Caco-2 (cell line): ENCODE measurements around the gene ZNF555. TPM values are rescaled to one million over a fixed set of nuclear protein-coding genes. Genes with fewer than 3 reads are reported as not detected.

Experiments used
- BruUV-seq: library from RNA; stranded (reverse); fragments of 400-500 nt; replicated peaks from 2 replicates; lab custom pipeline; 2021; lab: Mats Ljungman, UMichigan
- CTCF ChIA-PET: fragments of 300-600 bp; sonication (Branson Sonifier 250); formaldehyde crosslinking; loops from one replicate; lab custom pipeline; 2022; ENCODE audit warnings: antibody characterized with exemption; lab: Charles Lee
- POLR2A ChIA-PET: fragments of 300-600 bp; sonication (Branson Sonifier 250); formaldehyde crosslinking; loops from one replicate; lab custom pipeline; 2022; ENCODE audit warnings: antibody characterized with exemption; lab: Charles Lee
- DNase-seq, 2 experiments: peaks; one replicate each; pipeline versions ENCODE4 v3.0.0 to v3.0.0-alpha.2; 2020 to 2022
- H3K27me3 ChIP-seq: replicated peaks from 2 replicates; pipeline ENCODE4 v1.6.0; 2011; ENCODE audit warnings: low read length; ENCODE audit not compliant: control insufficient read depth, insufficient read depth
- H3K36me3 ChIP-seq: 2 replicates; pipeline ENCODE4 v1.5.1; 2011; ENCODE audit warnings: low read length; ENCODE audit not compliant: control insufficient read depth, insufficient read depth
- H3K4me1 ChIP-seq: fragments of 250-450 bp; sonication (Bioruptor Pico); 2 replicates; pipeline ENCODE4 v1.5.1; 2020; ENCODE audit warnings: mild to moderate bottlenecking
- H3K4me3 ChIP-seq: 2 replicates; pipeline ENCODE4 v1.5.1; 2011; ENCODE audit warnings: low read depth, mild to moderate bottlenecking, control low read depth, low read length
- H3K9me3 ChIP-seq: fragments of 250-450 bp; sonication (Bioruptor Pico); 2 replicates; pipeline ENCODE4 v1.5.1; 2020; ENCODE audit warnings: mild to moderate bottlenecking, moderate library complexity
- H3K27ac Mint-ChIP-seq: one replicate; pipeline ENCODE4 v1.8.0; 2022; ENCODE audit warnings: mixed read lengths; ENCODE audit not compliant: unreplicated experiment
- H3K27me3 Mint-ChIP-seq: one replicate; pipeline ENCODE4 v1.8.0; 2022; ENCODE audit warnings: mixed read lengths; ENCODE audit not compliant: insufficient read depth, unreplicated experiment
- H3K36me3 Mint-ChIP-seq: one replicate; pipeline ENCODE4 v1.8.0; 2022; ENCODE audit warnings: mild to moderate bottlenecking, mixed read lengths; ENCODE audit not compliant: insufficient read depth, unreplicated experiment
- H3K4me1 Mint-ChIP-seq: one replicate; pipeline ENCODE4 v1.8.0; 2022; ENCODE audit warnings: low read depth, mixed read lengths; ENCODE audit not compliant: unreplicated experiment
- H3K4me3 Mint-ChIP-seq: one replicate; pipeline ENCODE4 v1.8.0; 2022; ENCODE audit warnings: mild to moderate bottlenecking, moderate library complexity, mixed read lengths; ENCODE audit not compliant: unreplicated experiment
- H3K9me3 Mint-ChIP-seq: one replicate; pipeline ENCODE4 v1.8.0; 2022; ENCODE audit warnings: mixed read lengths; ENCODE audit not compliant: unreplicated experiment
- intact Hi-C: fragments of 100-400 bp; cut with micrococcal nuclease; formaldehyde crosslinking; loops from one replicate; pipeline ENCODE4 v1.10.0; 2022; ENCODE audit not compliant: unreplicated experiment
- total RNA-seq: library from RNA; stranded (reverse); gene quantifications from 2 replicates; pipeline ENCODE4 v1.2.3, GENCODE V29; 2022
- TF ChIP-seq, protein P1 (sequence below), 2 experiments: fragments of 200-600 bp in 1 of 2; IDR thresholded peaks; 1 replicate in 1 of 2; 2 replicates in 1 of 2; pipeline versions ENCODE4 v1.5.1 to v1.8.0; 2011 to 2022; ENCODE audit warnings: antibody characterized with exemption in 1 of 2, control low read depth in 1 of 2, inconsistent platforms in 1 of 2, low read depth in 1 of 2, low read length in 1 of 2, mild to moderate bottlenecking in 1 of 2, moderate library complexity in 1 of 2; ENCODE audit not compliant: insufficient read depth in 1 of 2, severe bottlenecking in 1 of 2, unreplicated experiment in 1 of 2

The ZNF555 gene
- total RNA-seq, 1 experiment from 2014 or later = 4.7 TPM

DNA sequence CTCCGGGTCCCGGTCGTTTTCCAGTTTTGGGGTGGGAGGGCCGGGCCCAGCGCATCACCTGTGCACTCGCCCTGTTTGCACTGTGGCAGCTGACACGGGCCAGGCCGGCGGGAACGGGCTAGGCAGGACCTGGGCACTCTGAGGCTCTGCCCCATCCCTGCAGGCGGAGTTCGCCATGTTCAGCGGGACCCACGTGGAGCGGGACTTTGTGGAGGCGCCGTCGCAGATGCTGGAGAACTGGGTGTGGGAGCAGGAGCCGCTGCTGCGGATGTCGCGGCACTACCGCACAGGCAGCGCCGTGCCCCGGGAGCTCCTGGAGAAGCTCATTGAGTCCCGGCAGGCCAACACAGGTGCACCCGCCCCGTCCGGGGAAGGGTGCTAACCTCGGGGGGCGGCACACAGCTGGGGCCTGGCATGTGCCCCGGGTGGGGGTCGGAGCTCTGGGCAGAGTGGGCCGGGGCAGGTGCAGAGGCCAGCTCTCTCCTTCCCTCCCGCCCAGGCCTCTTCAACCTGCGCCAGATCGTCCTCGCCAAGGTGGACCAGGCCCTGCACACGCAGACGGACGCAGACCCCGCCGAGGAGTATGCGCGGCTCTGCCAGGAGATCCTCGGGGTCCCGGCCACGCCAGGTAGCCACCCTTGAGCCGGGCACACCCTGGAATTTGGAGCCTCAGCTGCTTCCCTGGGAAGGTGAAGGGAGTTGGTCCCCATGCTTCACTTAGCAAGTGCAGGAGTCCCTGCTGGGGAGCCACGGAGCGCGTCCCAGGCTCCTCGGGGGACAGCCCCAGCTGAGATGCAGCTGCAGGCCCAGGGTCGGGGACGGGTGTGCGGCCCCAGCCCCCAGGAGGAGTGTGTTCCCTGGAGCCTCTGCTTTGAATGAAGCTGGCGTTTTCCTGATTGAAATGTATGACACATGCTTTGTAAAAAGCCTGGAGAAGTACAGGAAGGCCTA lies 30.9 kb upstream of the ZNF555 start:
- no peak overlapping the region for H3K4me3 Mint-ChIP-seq
- intact Hi-C loops = no loop called here
- H3K36me3 ChIP-seq = 0 out of 2 replicates have a peak, but pooled peaks cover 1% of the 10 kb centered on the region
- no peak for DNase-seq
- H3K9me3 Mint-ChIP-seq = no peaks in the 10 kb centered on the region
- H3K4me1 ChIP-seq = peaks cover 28% of the 10 kb centered on the region
- TF ChIP-seq, protein P1, sequence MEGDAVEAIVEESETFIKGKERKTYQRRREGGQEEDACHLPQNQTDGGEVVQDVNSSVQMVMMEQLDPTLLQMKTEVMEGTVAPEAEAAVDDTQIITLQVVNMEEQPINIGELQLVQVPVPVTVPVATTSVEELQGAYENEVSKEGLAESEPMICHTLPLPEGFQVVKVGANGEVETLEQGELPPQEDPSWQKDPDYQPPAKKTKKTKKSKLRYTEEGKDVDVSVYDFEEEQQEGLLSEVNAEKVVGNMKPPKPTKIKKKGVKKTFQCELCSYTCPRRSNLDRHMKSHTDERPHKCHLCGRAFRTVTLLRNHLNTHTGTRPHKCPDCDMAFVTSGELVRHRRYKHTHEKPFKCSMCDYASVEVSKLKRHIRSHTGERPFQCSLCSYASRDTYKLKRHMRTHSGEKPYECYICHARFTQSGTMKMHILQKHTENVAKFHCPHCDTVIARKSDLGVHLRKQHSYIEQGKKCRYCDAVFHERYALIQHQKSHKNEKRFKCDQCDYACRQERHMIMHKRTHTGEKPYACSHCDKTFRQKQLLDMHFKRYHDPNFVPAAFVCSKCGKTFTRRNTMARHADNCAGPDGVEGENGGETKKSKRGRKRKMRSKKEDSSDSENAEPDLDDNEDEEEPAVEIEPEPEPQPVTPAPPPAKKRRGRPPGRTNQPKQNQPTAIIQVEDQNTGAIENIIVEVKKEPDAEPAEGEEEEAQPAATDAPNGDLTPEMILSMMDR (IDR thresholded peaks at IDR 0.05; ENCODE audit: insufficient read depth in 1 of 2, low read depth in 1 of 2, low read length in 1 of 2, severe bottlenecking in 1 of 2, unreplicated experiment in 1 of 2) = no peak
- POLR2A ChIA-PET = interaction anchor here (0.6 kb wide), 1 partner anchor 1177 kb away, joined by 13 read pairs; no protein-coding TSS in a partner anchor
- H3K27me3 ChIP-seq = no peaks in the 10 kb centered on the region
- CTCF ChIA-PET = interaction anchor here (1.0 kb wide), 1 partner anchor 25 kb away, joined by 3 read pairs; the partner anchor contains the start of gene THOP1
- BruUV-seq = no TSS peak
- no peaks in the 10 kb centered on the region for H3K27me3 Mint-ChIP-seq
- H3K9me3 ChIP-seq = no peaks in the 10 kb centered on the region
- no peaks in the 10 kb centered on the region for H3K4me1 Mint-ChIP-seq
- no peak overlapping the region for H3K4me3 ChIP-seq
- H3K27ac Mint-ChIP-seq = no peak overlapping the region
- peaks cover 41% of the 10 kb centered on the region for H3K36me3 Mint-ChIP-seq

DNA sequence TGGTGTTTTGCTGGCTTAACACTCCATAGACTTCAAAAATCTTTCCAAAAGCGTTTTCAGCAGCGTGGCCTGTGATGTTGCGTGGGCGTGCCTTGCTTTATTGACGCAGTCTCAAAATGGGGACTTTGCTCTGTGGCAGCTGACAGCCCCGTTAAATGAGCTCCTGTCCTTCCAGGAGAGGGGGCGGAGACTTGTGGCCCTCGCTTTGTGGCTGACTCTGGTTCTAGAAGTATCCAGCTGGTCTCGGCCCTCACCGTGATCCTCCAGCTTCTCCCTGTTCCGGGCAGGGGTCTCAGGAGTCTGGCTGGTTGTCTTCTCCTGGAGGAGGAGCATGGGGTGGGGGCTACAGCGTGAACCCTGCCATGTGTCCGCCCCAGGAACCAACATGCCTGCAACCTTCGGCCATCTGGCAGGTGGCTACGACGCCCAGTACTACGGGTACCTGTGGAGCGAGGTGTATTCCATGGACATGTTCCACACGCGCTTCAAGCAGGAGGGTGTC lies 30.0 kb upstream of the ZNF555 start:
- Mint-ChIP-seq H3K9me3 (no peaks in the 10 kb centered on the region), H3K27me3 (no peaks in the 10 kb centered on the region), H3K4me1 (no peaks in the 10 kb centered on the region), H3K27ac (no peak overlapping the region), H3K4me3 (no peak overlapping the region), H3K36me3 (peaks cover 46% of the 10 kb centered on the region)
- H3K4me1 ChIP-seq = peaks cover 28% of the 10 kb centered on the region
- intact Hi-C loops = no loop called here
- no peak overlapping the region for H3K4me3 ChIP-seq
- TF ChIP-seq, protein P1 (IDR thresholded peaks at IDR 0.05; ENCODE audit: insufficient read depth in 1 of 2, low read depth in 1 of 2, low read length in 1 of 2, severe bottlenecking in 1 of 2, unreplicated experiment in 1 of 2) = no peak
- no TSS peak for BruUV-seq
- ChIA-PET CTCF (interaction anchor here (1.0 kb wide), 1 partner anchor 26 kb away, joined by 3 read pairs; the partner anchor contains the start of gene THOP1), POLR2A (interaction anchor here (0.6 kb wide), 1 partner anchor 1176 kb away, joined by 13 read pairs; no protein-coding TSS in a partner anchor)
- H3K9me3 ChIP-seq = no peaks in the 10 kb centered on the region
- peak; percentile 43 to 52 for DNase-seq
- H3K27me3 ChIP-seq = no peaks in the 10 kb centered on the region
- 0 out of 2 replicates have a peak, but pooled peaks cover 1% of the 10 kb centered on the region for H3K36me3 ChIP-seq

DNA sequence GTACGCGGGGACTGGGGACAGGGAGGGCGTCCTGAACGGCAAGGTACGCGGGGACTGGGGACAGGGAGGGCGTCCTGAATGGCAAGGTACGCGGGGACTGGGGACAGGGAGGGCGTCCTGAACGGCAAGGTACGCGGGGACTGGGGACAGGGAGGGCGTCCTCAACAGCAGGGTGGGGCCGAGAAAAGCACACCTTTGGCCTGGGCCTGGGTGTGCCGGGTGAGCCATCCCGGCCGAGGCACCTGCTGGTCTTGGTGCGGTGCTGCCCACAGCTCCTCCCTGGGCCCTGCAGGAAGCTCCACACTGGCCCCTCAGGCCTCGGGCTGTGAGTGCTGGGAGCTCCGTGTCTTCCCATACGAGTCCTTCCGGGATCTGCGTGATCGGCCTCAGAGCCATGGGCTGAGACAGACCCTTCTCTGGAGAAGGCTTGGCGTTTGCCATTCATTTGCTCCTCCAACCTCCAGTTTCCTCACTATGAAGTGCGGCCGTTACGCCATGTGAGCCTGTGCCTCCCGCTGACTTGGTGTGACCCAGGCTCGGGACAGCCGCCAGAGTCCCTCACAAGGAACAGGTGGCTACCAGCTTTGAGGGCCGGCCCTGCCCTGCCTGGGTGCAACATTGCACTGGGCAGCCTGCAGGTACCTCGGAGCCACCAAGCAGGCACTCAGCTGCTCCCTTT lies 29.4 kb upstream of the ZNF555 start:
- Histone ChIP-seq H3K9me3 (no peaks in the 10 kb centered on the region), H3K36me3 (0 out of 2 replicates have a peak, but pooled peaks cover 1% of the 10 kb centered on the region), H3K27me3 (no peaks in the 10 kb centered on the region), H3K4me1 (peaks cover 28% of the 10 kb centered on the region), H3K4me3 (no peak overlapping the region)
- H3K36me3 Mint-ChIP-seq = peaks cover 50% of the 10 kb centered on the region
- no peak overlapping the region for H3K4me3 Mint-ChIP-seq
- H3K27ac Mint-ChIP-seq = no peak overlapping the region
- BruUV-seq = no TSS peak
- CTCF ChIA-PET = interaction anchor here (1.0 kb wide), 1 partner anchor 26 kb away, joined by 3 read pairs; the partner anchor contains the start of gene THOP1
- H3K4me1 Mint-ChIP-seq = no peaks in the 10 kb centered on the region
- no peaks in the 10 kb centered on the region for H3K27me3 Mint-ChIP-seq
- no peak for DNase-seq
- H3K9me3 Mint-ChIP-seq = no peaks in the 10 kb centered on the region
- POLR2A ChIA-PET = no interaction called here
- TF ChIP-seq, protein P1 (IDR thresholded peaks at IDR 0.05; ENCODE audit: insufficient read depth in 1 of 2, low read depth in 1 of 2, low read length in 1 of 2, severe bottlenecking in 1 of 2, unreplicated experiment in 1 of 2) = no peak
- intact Hi-C loops = no loop called here
